ENCODE results near the gene KLHDC8A.
"Not testable (repeated sequence)": the region's sequence is repeated elsewhere in the genome, so short reads cannot be mapped to it uniquely, and the experiment has no call there.

KLHDC8A gene

DNA sequence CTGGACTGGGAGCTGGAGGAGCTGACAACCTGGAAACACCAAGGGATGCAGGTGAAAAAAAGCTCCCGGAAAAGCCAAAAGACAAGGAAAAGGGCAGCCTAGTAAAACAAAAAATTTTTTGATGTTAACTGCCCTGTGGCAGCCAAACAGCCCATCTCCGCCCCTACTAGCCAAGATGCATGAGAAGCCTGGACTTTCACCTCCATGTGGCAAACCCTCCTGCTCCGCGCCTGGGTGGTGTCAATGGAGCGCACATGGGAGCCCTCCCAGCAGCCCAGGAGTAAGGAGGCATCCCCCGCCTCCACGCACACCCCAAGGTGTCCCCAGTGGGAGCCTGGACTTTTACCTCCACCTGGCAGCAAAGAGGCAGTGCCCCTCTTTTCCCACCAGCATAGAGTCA is 34.7 kb upstream of the KLHDC8A start:
- no peak overlapping the region for H3K4me3 ChIP-seq (replicated peaks; ENCODE audit: low read depth, low read length)
- TF ChIP-seq CTCF (IDR thresholded peaks at IDR 0.05; ENCODE audit: low read depth, low read length, missing control alignments), result no peak
- DNase-seq (ENCODE audit: extremely low read depth, low read depth), result no peak

- no peak for DNase-seq (ENCODE audit: extremely low read depth, low read depth)
- no peak overlapping the region for H3K4me3 ChIP-seq (replicated peaks; ENCODE audit: low read depth, low read length)
- no peak for TF ChIP-seq CTCF (IDR thresholded peaks at IDR 0.05; ENCODE audit: low read depth, low read length, missing control alignments)
Observed at GRCh38 chr1:205387845-205388244, 31.1 kb upstream of the KLHDC8A start.

GRCh38 chr1:205382990-205383389 is 26.3 kb upstream of the KLHDC8A start:
- H3K4me3 ChIP-seq (replicated peaks; ENCODE audit: low read depth, low read length); DNase-seq (ENCODE audit: extremely low read depth, low read depth): not testable (repeated sequence)

DNA sequence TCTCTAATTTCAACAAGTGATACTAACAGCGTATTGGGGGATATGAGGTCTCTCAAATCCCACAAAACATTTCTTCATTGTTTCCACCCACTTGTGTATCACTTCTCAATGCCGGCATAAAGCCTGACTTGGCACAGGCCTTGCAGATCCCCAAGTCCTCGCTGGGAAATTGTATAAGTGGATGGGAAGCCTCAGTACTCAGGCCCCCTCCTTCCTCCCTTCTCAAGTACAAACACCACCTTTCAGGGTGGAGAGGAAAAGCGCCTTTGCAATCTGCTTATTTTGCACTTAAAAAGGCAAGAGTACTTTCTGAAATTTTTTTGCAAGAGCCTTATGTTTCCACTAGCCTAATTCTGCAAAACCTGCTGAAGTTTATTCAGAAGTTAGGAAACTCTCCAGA is 25.8 kb upstream of the KLHDC8A start:
- H3K4me3 ChIP-seq (replicated peaks; ENCODE audit: low read depth, low read length), result no peak overlapping the region
- no peak for DNase-seq (ENCODE audit: extremely low read depth, low read depth)
- TF ChIP-seq CTCF (IDR thresholded peaks at IDR 0.05; ENCODE audit: low read depth, low read length, missing control alignments), result no peak

GRCh38 chr1:205381305-205381704 is 24.6 kb upstream of the KLHDC8A start:
- no peak for TF ChIP-seq CTCF (IDR thresholded peaks at IDR 0.05; ENCODE audit: low read depth, low read length, missing control alignments)
- DNase-seq (ENCODE audit: extremely low read depth, low read depth), result no peak
- no peak overlapping the region for H3K4me3 ChIP-seq (replicated peaks; ENCODE audit: low read depth, low read length)

DNA sequence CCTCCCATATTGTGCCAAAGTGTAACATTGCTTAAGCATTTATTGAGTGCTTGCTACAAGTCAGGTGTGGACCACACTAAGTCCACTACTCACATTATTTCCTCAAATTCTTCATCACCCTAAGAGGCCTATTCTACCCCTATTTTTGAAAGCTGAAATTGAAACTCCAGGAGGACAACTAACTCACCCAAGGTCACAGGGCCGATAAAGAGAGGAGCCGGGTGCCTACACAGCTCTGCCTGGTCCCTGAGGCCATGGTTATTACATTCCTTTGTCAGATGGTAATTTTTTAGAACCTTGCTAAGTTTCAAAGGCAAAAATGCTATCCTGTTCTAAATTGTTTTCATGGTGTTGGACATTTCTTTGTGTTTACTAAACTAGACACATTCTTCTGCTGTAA is 24.2 kb upstream of the KLHDC8A start:
- no peak for DNase-seq (ENCODE audit: extremely low read depth, low read depth)
- H3K4me3 ChIP-seq (replicated peaks; ENCODE audit: low read depth, low read length), result no peak overlapping the region
- no peak for TF ChIP-seq CTCF (IDR thresholded peaks at IDR 0.05; ENCODE audit: low read depth, low read length, missing control alignments)

DNA sequence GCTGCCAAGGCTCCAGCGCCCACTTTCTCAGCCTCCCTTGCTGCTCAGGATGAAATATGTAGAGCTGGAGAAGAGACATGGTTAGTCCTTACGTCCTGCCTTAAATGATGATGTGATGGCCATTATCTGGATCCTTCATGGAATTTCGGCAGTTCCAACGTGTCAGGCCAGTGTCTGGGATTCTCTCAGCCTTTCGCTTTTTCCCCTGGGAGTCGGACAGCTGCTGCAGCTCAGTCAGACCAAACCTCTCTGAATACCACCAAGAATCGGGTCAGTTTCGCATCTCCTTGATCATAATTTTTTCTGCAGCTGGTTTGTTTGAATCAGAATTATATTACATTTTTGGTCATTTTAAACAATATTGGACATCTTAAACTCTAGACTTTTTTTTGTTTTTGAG is 22.3 kb upstream of the KLHDC8A start:
- DNase-seq (ENCODE audit: extremely low read depth, low read depth), result no peak
- TF ChIP-seq CTCF (IDR thresholded peaks at IDR 0.05; ENCODE audit: low read depth, low read length, missing control alignments), result no peak

More for the DNA sequence above, 22.3 kb upstream of the KLHDC8A start:
- no peak overlapping the region for H3K4me3 ChIP-seq (replicated peaks; ENCODE audit: low read depth, low read length)
